Measurements from ENCODE around the gene ANXA5. TPM values are rescaled to one million over a fixed set of nuclear protein-coding genes. Genes with fewer than 3 reads are reported as not detected.
A peak's percentile ranks its signal among the peaks of the same experiment; 100 is the strongest.

The ANXA5 gene
- total RNA-seq, 1 donor, result 1,166 TPM

- Histone ChIP-seq H3K4me3 (ENCODE audit: insufficient read depth, low read length) (no peak overlapping the region), H3K4me2 (ENCODE audit: insufficient read depth, low read length) (no peak overlapping the region), H3K27ac (ENCODE audit: low read depth, low read length) (no peak overlapping the region), H3K27me3 (ENCODE audit: insufficient read depth, low read length) (no peaks in the 10 kb centered on the region), H3K9me3 (ENCODE audit: low read depth, low read length) (no peaks in the 10 kb centered on the region), H3K79me2 (ENCODE audit: insufficient read depth, low read length) (peaks cover 60% of the 10 kb centered on the region), H4K20me1 (ENCODE audit: insufficient read depth, low read length) (peaks cover 2% of the 10 kb centered on the region), H3K36me3 (ENCODE audit: insufficient read depth, low read length) (peaks cover 90% of the 10 kb centered on the region), H3K4me1 (ENCODE audit: insufficient read depth, low read length) (peaks cover 28% of the 10 kb centered on the region), H2AFZ (ENCODE audit: low read length) (no peak overlapping the region)
- DNase-seq (ENCODE audit: insufficient read length, low spot score, missing footprints), result no peak
- TF ChIP-seq, protein P1, sequence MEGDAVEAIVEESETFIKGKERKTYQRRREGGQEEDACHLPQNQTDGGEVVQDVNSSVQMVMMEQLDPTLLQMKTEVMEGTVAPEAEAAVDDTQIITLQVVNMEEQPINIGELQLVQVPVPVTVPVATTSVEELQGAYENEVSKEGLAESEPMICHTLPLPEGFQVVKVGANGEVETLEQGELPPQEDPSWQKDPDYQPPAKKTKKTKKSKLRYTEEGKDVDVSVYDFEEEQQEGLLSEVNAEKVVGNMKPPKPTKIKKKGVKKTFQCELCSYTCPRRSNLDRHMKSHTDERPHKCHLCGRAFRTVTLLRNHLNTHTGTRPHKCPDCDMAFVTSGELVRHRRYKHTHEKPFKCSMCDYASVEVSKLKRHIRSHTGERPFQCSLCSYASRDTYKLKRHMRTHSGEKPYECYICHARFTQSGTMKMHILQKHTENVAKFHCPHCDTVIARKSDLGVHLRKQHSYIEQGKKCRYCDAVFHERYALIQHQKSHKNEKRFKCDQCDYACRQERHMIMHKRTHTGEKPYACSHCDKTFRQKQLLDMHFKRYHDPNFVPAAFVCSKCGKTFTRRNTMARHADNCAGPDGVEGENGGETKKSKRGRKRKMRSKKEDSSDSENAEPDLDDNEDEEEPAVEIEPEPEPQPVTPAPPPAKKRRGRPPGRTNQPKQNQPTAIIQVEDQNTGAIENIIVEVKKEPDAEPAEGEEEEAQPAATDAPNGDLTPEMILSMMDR (IDR thresholded peaks at IDR 0.05; ENCODE audit: extremely low read depth, low read depth, low read length), result no peak
These were observed 22.6 kb downstream of the ANXA5 start for GRCh38 chr4:121674191-121674590.

GRCh38 chr4:121669163-121669550, 27.6 kb downstream of the ANXA5 start:
- peaks cover 44% of the 10 kb centered on the region for H3K4me1 ChIP-seq (ENCODE audit: insufficient read depth, low read length)
- H4K20me1 ChIP-seq (ENCODE audit: insufficient read depth, low read length), result peaks cover 3% of the 10 kb centered on the region
- H3K9me3 ChIP-seq (ENCODE audit: low read depth, low read length), result no peaks in the 10 kb centered on the region
- no peak overlapping the region for H3K4me3 ChIP-seq (ENCODE audit: insufficient read depth, low read length)
- DNase-seq (ENCODE audit: insufficient read length, low spot score, missing footprints), result no peak
- H3K79me2 ChIP-seq (ENCODE audit: insufficient read depth, low read length), result peaks cover 16% of the 10 kb centered on the region
- H2AFZ ChIP-seq (ENCODE audit: low read length), result no peak overlapping the region
- no peaks in the 10 kb centered on the region for H3K27me3 ChIP-seq (ENCODE audit: insufficient read depth, low read length)
- H3K36me3 ChIP-seq (ENCODE audit: insufficient read depth, low read length), result peaks cover 63% of the 10 kb centered on the region
- peak overlapping the region; percentile 93 for H3K27ac ChIP-seq (ENCODE audit: low read depth, low read length)
- TF ChIP-seq, protein P1 (IDR thresholded peaks at IDR 0.05; ENCODE audit: extremely low read depth, low read depth, low read length), result no peak
- H3K4me2 ChIP-seq (ENCODE audit: insufficient read depth, low read length), result peak overlapping the region; percentile 81

GRCh38 chr4:121668368-121669162, 28.2 kb downstream of the ANXA5 start:
- peaks cover 3% of the 10 kb centered on the region for H4K20me1 ChIP-seq (ENCODE audit: insufficient read depth, low read length)
- H3K4me3 ChIP-seq (ENCODE audit: insufficient read depth, low read length), result peak overlapping the region; percentile 38
- peaks cover 44% of the 10 kb centered on the region for H3K4me1 ChIP-seq (ENCODE audit: insufficient read depth, low read length)
- TF ChIP-seq, protein P1 (IDR thresholded peaks at IDR 0.05; ENCODE audit: extremely low read depth, low read depth, low read length), result no peak
- H3K9me3 ChIP-seq (ENCODE audit: low read depth, low read length), result no peaks in the 10 kb centered on the region
- H3K79me2 ChIP-seq (ENCODE audit: insufficient read depth, low read length), result peaks cover 16% of the 10 kb centered on the region
- peaks cover 63% of the 10 kb centered on the region for H3K36me3 ChIP-seq (ENCODE audit: insufficient read depth, low read length)
- H3K4me2 ChIP-seq (ENCODE audit: insufficient read depth, low read length), result peak overlapping the region; percentile 81
- H3K27ac ChIP-seq (ENCODE audit: low read depth, low read length), result peak overlapping the region; percentile 93
- no peaks in the 10 kb centered on the region for H3K27me3 ChIP-seq (ENCODE audit: insufficient read depth, low read length)
- DNase-seq (ENCODE audit: insufficient read length, low spot score, missing footprints), result peak; percentile 89
- no peak overlapping the region for H2AFZ ChIP-seq (ENCODE audit: low read length)

DNA sequence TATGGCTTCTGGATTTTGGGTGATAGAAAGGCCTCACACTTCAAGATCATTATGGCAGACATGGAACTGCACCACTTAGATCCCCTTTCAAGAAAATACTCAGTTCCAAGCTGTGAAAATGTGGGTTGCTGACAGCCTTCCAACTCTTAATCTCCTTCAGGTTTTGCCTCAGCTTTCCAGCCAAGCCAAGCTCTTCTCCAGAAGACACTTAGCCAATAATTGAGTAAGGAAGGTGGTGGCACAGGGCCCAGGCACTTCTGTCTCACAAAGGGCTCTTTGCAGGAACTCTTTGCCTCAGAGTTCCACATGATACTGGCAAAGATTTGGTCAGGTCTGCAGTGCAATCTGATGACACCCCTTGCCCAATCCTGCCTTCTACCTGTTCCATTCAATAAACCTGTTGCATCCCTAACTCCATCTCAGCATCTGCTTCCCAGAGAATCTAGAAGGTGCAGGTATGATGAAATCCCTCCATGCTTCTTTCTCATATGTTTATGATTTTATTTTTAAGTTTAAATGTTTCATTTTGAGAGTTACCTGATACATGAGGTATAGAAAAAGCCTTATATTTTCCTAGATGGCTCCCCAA, 30.6 kb downstream of the ANXA5 start:
- Histone ChIP-seq H3K79me2 (ENCODE audit: insufficient read depth, low read length) (no peaks in the 10 kb centered on the region), H3K27ac (ENCODE audit: low read depth, low read length) (no peak overlapping the region), H3K9me3 (ENCODE audit: low read depth, low read length) (no peaks in the 10 kb centered on the region), H3K27me3 (ENCODE audit: insufficient read depth, low read length) (no peaks in the 10 kb centered on the region), H2AFZ (ENCODE audit: low read length) (no peak overlapping the region), H3K36me3 (ENCODE audit: insufficient read depth, low read length) (peaks cover 41% of the 10 kb centered on the region), H3K4me2 (ENCODE audit: insufficient read depth, low read length) (no peak overlapping the region), H3K4me1 (ENCODE audit: insufficient read depth, low read length) (peaks cover 39% of the 10 kb centered on the region), H4K20me1 (ENCODE audit: insufficient read depth, low read length) (peaks cover 3% of the 10 kb centered on the region), H3K4me3 (ENCODE audit: insufficient read depth, low read length) (no peak overlapping the region)
- DNase-seq (ENCODE audit: insufficient read length, low spot score, missing footprints), result no peak
- TF ChIP-seq, protein P1 (IDR thresholded peaks at IDR 0.05; ENCODE audit: extremely low read depth, low read depth, low read length), result no peak

All from osteoblast (primary cell).